CD14-positive monocyte (primary cell): ENCODE data around the gene RAB11FIP3. TPM values are rescaled to one million over a fixed set of nuclear protein-coding genes. Genes with fewer than 3 reads are reported as not detected.
A peak's percentile ranks its signal among the peaks of the same experiment; 100 is the strongest.

ENCODE experiments used
- DNase-seq, 3 donors: peaks; one replicate each; pipeline ENCODE4 v3.0.0-alpha.2; 2011 to 2022
- H2AFZ ChIP-seq: 2 replicates; pipeline ENCODE4 v1.6.0; 2012; ENCODE audit warnings: mild to moderate bottlenecking, low read depth, low read length, inconsistent platforms; ENCODE audit not compliant: insufficient read depth, poor library complexity, severe bottlenecking
- H3K27ac ChIP-seq, 2 donors: 1 replicate in 1 of 2; 2 replicates in 1 of 2; pipeline ENCODE4 v1.5.1; 2012 to 2013; ENCODE audit warnings: low read length in 2 of 2, control low read depth in 1 of 2, inconsistent platforms in 1 of 2, low read depth in 1 of 2, mild to moderate bottlenecking in 1 of 2
- H3K27me3 ChIP-seq, 2 donors: one replicate each; pipeline versions ENCODE4 v1.6.0 to v1.6.1; 2011 to 2013; ENCODE audit warnings: low read length in 2 of 2; ENCODE audit not compliant: control insufficient read depth in 2 of 2, insufficient read depth in 2 of 2
- H3K36me3 ChIP-seq, 2 donors: replicated peaks in 1 of 2; 1 replicate in 1 of 2; 2 replicates in 1 of 2; pipeline versions ENCODE4 v1.5.1 to v1.6.1; 2012 to 2013; ENCODE audit warnings: low read length in 2 of 2, control low read depth in 1 of 2, inconsistent platforms in 1 of 2, mild to moderate bottlenecking in 1 of 2; ENCODE audit not compliant: insufficient read depth in 2 of 2, control insufficient read depth in 1 of 2
- H3K4me1 ChIP-seq, 2 donors: 1 replicate in 1 of 2; 2 replicates in 1 of 2; pipeline versions ENCODE4 v1.5.1 to v1.6.1; 2012 to 2013; ENCODE audit warnings: low read length in 2 of 2, control low read depth in 1 of 2, inconsistent platforms in 1 of 2, mild to moderate bottlenecking in 1 of 2, moderate library complexity in 1 of 2; ENCODE audit not compliant: insufficient read depth in 2 of 2, control insufficient read depth in 1 of 2
- H3K4me2 ChIP-seq: replicated peaks from 2 replicates; pipeline ENCODE3; 2012; ENCODE audit warnings: low read length, moderate library complexity, mild to moderate bottlenecking; ENCODE audit not compliant: poor library complexity, severe bottlenecking; ENCODE audit errors: extremely low read depth
- H3K4me3 ChIP-seq, 3 experiments: fragments of 200-600 bp in 1 of 3; sonication (generic) in 1 of 3; replicated peaks in 1 of 3; 1 replicate in 2 of 3; 2 replicates in 1 of 3; pipeline ENCODE4 v1.5.1; 2011 to 2013; ENCODE audit warnings: low read length in 3 of 3, mild to moderate bottlenecking in 3 of 3, control low read depth in 2 of 3, low read depth in 2 of 3, inconsistent platforms in 1 of 3, moderate library complexity in 1 of 3
- H3K79me2 ChIP-seq: 2 replicates; pipeline ENCODE4 v1.6.0; 2012; ENCODE audit warnings: mild to moderate bottlenecking, control low read depth, inconsistent platforms, low read length, moderate library complexity; ENCODE audit not compliant: insufficient read depth
- H3K9ac ChIP-seq: 2 replicates; pipeline ENCODE4 v1.6.0; 2017; ENCODE audit warnings: low read length, mild to moderate bottlenecking; ENCODE audit not compliant: insufficient read depth, poor library complexity, severe bottlenecking
- H3K9me3 ChIP-seq, 2 donors: replicated peaks in 1 of 2; 1 replicate in 1 of 2; 2 replicates in 1 of 2; pipeline versions ENCODE4 v1.5.1 to v1.6.1; 2012 to 2013; ENCODE audit warnings: low read length in 2 of 2, control low read depth in 1 of 2; ENCODE audit not compliant: control insufficient read depth in 1 of 2, insufficient read depth in 1 of 2
- H4K20me1 ChIP-seq: 2 replicates; pipeline ENCODE4 v1.6.0; 2012; ENCODE audit warnings: mild to moderate bottlenecking, low read length, control low read depth, moderate library complexity; ENCODE audit not compliant: insufficient read depth
- H3K27ac Mint-ChIP-seq, 7 donors: one replicate each; pipeline ENCODE4 v1.8.0; 2020; ENCODE audit warnings: mild to moderate bottlenecking in 7 of 7, mixed read lengths in 7 of 7, moderate library complexity in 6 of 7, inconsistent platforms in 2 of 7
- H3K27me3 Mint-ChIP-seq, 3 donors: one replicate each; pipeline ENCODE4 v1.8.0; 2021 to 2022; ENCODE audit warnings: low read depth in 3 of 3, mild to moderate bottlenecking in 3 of 3, mixed read lengths in 3 of 3, moderate library complexity in 3 of 3, inconsistent platforms in 1 of 3
- H3K36me3 Mint-ChIP-seq, 2 donors: one replicate each; pipeline ENCODE4 v1.8.0; 2020; ENCODE audit warnings: mixed read lengths in 2 of 2, inconsistent platforms in 1 of 2, mild to moderate bottlenecking in 1 of 2
- H3K4me1 Mint-ChIP-seq: one replicate; pipeline ENCODE4 v1.8.0; 2020; ENCODE audit warnings: mild to moderate bottlenecking, mixed read lengths
- H3K4me3 Mint-ChIP-seq, 2 donors: one replicate each; pipeline ENCODE4 v1.8.0; 2020; ENCODE audit warnings: mild to moderate bottlenecking in 2 of 2, mixed read lengths in 2 of 2, moderate library complexity in 1 of 2
- H3K9me3 Mint-ChIP-seq, 7 donors: one replicate each; pipeline ENCODE4 v1.8.0; 2020 to 2022; ENCODE audit warnings: mixed read lengths in 7 of 7, mild to moderate bottlenecking in 6 of 7, moderate library complexity in 6 of 7, inconsistent platforms in 2 of 7
- WGBS: methylation state at CpG from one replicate; pipeline ENCODE4 v1.1.5; 2013; ENCODE audit warnings: missing lambda C conversion rate; ENCODE audit not compliant: insufficient coverage; 5-methylcytosine and 5-hydroxymethylcytosine counted together
- intact Hi-C, 2 donors: fragments of 100-400 bp; cut with micrococcal nuclease; formaldehyde crosslinking; loops; one replicate each; pipeline versions ENCODE4 v1.15.0 to v1.15.1; 2023
- polyA plus RNA-seq, 3 donors: library from polyadenylated mRNA; depleted of rRNA in 1 of 3; unstranded in 2 of 3; stranded (reverse) in 1 of 3; fragments of 300-500 nt in 2 of 3; fragments of >200 nt in 1 of 3; fragmentation: Illumina TruSeq in 2 of 3; gene quantifications; 1 replicate in 2 of 3; 2 replicates in 1 of 3; pipeline ENCODE4 v1.2.3, GENCODE V29; 2012 to 2021
- TF ChIP-seq, protein P1 (sequence below): fragments of 200-600 bp; IDR thresholded peaks from one replicate; pipeline ENCODE4 v1.8.0; 2022; ENCODE audit warnings: antibody characterized with exemption, mild to moderate bottlenecking

Gene RAB11FIP3
- polyA plus RNA-seq, 3 donors = 0.37 to 7.5 (median 0.49) TPM

DNA sequence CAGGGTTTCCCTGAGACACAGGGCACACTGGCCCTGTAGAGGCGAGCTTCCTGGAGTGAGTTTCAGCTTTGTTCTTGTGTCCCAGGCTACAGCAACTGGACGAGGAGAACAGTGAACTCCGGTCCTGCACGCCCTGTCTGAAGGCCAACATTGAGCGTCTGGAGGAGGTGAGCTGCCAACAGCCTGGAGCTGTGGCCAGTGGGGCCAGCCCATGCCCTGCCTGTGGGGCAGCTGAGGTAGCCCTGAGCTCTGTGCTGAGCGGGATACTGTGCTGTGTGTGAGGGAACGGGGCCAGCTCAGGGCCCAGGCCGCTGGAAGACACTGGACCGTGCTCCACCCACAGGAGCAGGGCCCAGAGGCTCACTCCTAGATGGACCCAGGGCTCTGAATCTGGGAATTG lies 93.4 kb downstream of the RAB11FIP3 start:
- Mint-ChIP-seq H3K4me1 (peaks cover 3% of the 10 kb centered on the region), H3K27me3 (peaks cover 0 to 2% (median 0%) of the 10 kb centered on the region in 3 donors), H3K9me3 (no peaks in the 10 kb centered on the region), H3K4me3 (no peak overlapping the region), H3K27ac (peak overlapping the region in 1 of 7 donors; percentile 53), H3K36me3 (peaks cover 0 to 11% of the 10 kb centered on the region in 2 donors)
- intact Hi-C loops = no loop called here
- Histone ChIP-seq H3K9me3 (no peaks in the 10 kb centered on the region), H3K27me3 (no peaks in the 10 kb centered on the region), H3K36me3 (peaks cover 0 to 9% of the 10 kb centered on the region in 2 donors), H3K9ac (no peak overlapping the region), H4K20me1 (no peaks in the 10 kb centered on the region), H3K79me2 (no peaks in the 10 kb centered on the region), H3K4me2 (no peak overlapping the region), H2AFZ (no peak overlapping the region), H3K4me3 (no peak overlapping the region), H3K4me1 (no peaks in the 10 kb centered on the region), H3K27ac (no peak overlapping the region)
- TF ChIP-seq, protein P1, sequence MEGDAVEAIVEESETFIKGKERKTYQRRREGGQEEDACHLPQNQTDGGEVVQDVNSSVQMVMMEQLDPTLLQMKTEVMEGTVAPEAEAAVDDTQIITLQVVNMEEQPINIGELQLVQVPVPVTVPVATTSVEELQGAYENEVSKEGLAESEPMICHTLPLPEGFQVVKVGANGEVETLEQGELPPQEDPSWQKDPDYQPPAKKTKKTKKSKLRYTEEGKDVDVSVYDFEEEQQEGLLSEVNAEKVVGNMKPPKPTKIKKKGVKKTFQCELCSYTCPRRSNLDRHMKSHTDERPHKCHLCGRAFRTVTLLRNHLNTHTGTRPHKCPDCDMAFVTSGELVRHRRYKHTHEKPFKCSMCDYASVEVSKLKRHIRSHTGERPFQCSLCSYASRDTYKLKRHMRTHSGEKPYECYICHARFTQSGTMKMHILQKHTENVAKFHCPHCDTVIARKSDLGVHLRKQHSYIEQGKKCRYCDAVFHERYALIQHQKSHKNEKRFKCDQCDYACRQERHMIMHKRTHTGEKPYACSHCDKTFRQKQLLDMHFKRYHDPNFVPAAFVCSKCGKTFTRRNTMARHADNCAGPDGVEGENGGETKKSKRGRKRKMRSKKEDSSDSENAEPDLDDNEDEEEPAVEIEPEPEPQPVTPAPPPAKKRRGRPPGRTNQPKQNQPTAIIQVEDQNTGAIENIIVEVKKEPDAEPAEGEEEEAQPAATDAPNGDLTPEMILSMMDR = no peak
- WGBS = 90% methylated on average over 9 of the region's 9 CpGs
- no peak for DNase-seq

DNA sequence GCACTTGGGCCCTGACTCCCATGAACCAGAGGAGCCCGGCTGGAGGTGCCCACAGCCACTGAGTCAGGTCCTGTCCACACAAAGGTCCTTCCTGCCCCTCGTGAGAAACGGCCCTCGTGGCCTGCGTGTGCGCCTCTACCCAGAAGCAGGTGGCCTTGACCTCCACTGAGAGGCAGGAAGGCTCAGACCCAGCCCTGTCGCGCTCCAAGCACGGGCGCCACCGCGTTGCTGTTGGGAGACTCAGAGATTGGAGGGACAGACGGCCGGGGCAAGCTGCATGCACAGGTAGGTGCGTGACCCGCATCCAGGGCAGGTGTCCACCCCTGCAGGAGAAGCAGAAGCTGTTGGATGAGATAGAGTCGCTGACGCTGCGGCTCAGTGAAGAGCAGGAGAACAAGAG lies 94.0 kb downstream of the RAB11FIP3 start:
- Histone ChIP-seq H3K4me3 (no peak overlapping the region), H3K4me1 (no peaks in the 10 kb centered on the region), H3K79me2 (no peaks in the 10 kb centered on the region), H3K4me2 (no peak overlapping the region), H3K9me3 (no peaks in the 10 kb centered on the region), H3K27me3 (no peaks in the 10 kb centered on the region), H4K20me1 (no peaks in the 10 kb centered on the region), H3K9ac (no peak overlapping the region), H3K36me3 (peaks cover 0 to 9% of the 10 kb centered on the region in 2 donors), H2AFZ (no peak overlapping the region), H3K27ac (no peak overlapping the region)
- peaks cover 0 to 2% (median 0%) of the 10 kb centered on the region in 3 donors for H3K27me3 Mint-ChIP-seq
- WGBS = 94% methylated on average over 15 of the region's 19 CpGs
- peak overlapping the region in 2 of 7 donors; percentile 37 to 66 for H3K27ac Mint-ChIP-seq
- TF ChIP-seq, protein P1 = no peak
- H3K4me1 Mint-ChIP-seq = peaks cover 3% of the 10 kb centered on the region
- peaks cover 0 to 11% of the 10 kb centered on the region in 2 donors for H3K36me3 Mint-ChIP-seq
- DNase-seq = peak in 1 of 3 donors; percentile 4
- intact Hi-C loops = no loop called here
- no peaks in the 10 kb centered on the region for H3K9me3 Mint-ChIP-seq
- no peak overlapping the region for H3K4me3 Mint-ChIP-seq
